ENCODE data around the gene CMTM8. TPM values are rescaled to one million over a fixed set of nuclear protein-coding genes. Genes with fewer than 3 reads are reported as not detected.

Gene CMTM8
- total RNA-seq, 2 experiments from 2014 or later, result 6.4 to 6.9 TPM

DNA sequence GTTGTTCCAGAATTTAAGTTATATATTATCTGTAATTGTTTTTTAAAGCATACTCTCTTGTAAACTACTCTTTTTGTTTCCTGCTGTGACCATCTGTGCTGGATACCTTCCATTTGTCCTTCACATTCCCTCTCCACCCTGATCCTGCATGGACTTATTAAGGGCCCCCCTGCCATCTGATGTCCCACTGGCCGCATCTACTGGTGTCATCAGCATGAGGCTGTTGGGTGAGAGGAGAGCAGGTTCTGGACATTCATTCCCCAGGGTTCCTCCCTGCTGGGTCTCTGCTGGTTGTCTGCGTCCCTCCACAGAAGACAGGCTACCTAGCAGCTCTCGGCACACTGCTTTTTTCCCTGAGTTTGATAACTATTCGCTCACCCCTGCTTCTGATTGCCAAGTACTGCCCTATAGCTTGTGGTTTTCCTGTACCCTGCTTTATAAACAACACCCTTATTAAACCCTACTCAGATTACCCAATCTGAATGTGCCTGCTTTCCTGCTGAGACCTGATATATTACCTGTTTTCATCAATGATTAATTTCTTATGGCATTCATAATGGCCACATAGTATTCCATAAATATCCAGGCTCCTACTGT is 7.7 kb downstream of the CMTM8 start:
- peaks cover 16% of the 10 kb centered on the region for H3K4me1 Mint-ChIP-seq (ENCODE audit: low read depth)
- DNase-seq, result no peak
- TF ChIP-seq, protein P1, sequence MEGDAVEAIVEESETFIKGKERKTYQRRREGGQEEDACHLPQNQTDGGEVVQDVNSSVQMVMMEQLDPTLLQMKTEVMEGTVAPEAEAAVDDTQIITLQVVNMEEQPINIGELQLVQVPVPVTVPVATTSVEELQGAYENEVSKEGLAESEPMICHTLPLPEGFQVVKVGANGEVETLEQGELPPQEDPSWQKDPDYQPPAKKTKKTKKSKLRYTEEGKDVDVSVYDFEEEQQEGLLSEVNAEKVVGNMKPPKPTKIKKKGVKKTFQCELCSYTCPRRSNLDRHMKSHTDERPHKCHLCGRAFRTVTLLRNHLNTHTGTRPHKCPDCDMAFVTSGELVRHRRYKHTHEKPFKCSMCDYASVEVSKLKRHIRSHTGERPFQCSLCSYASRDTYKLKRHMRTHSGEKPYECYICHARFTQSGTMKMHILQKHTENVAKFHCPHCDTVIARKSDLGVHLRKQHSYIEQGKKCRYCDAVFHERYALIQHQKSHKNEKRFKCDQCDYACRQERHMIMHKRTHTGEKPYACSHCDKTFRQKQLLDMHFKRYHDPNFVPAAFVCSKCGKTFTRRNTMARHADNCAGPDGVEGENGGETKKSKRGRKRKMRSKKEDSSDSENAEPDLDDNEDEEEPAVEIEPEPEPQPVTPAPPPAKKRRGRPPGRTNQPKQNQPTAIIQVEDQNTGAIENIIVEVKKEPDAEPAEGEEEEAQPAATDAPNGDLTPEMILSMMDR (IDR thresholded peaks at IDR 0.05), result no peak
- H3K27me3 Mint-ChIP-seq, result no peaks in the 10 kb centered on the region
- POLR2A ChIA-PET, result no interaction called here
- intact Hi-C loops (cut with micrococcal nuclease), result no loop called here
- H3K9me3 Mint-ChIP-seq, result no peaks in the 10 kb centered on the region
- H3K4me3 Mint-ChIP-seq, result no peak overlapping the region
- no peaks in the 10 kb centered on the region for H3K36me3 Mint-ChIP-seq (ENCODE audit: low read depth)
- CTCF ChIA-PET, result interaction anchor here (0.8 kb wide), 1 partner anchor 99 kb away, joined by 3 read pairs; no protein-coding TSS in a partner anchor
- ATAC-seq, result no peak
- no peak overlapping the region for H3K27ac Mint-ChIP-seq

- no peaks in the 10 kb centered on the region for H3K27me3 Mint-ChIP-seq
- DNase-seq, result no peak
- TF ChIP-seq, protein P1 (IDR thresholded peaks at IDR 0.05), result no peak
- CTCF ChIA-PET, result interaction anchor here (4.8 kb wide), 1 partner anchor 10 kb away, joined by 21 read pairs; the partner anchor contains the start of gene CMTM8
- POLR2A ChIA-PET, result no interaction called here
- intact Hi-C loops (cut with micrococcal nuclease), result no loop called here
- ATAC-seq, result no peak
- H3K36me3 Mint-ChIP-seq (ENCODE audit: low read depth), result peaks cover 1% of the 10 kb centered on the region
- H3K9me3 Mint-ChIP-seq, result no peaks in the 10 kb centered on the region
- no peak overlapping the region for H3K27ac Mint-ChIP-seq
- peaks cover 16% of the 10 kb centered on the region for H3K4me1 Mint-ChIP-seq (ENCODE audit: low read depth)
- H3K4me3 Mint-ChIP-seq, result no peak overlapping the region
These were observed 10.8 kb downstream of the CMTM8 start for GRCh38 chr3:32249184-32249782.

DNA sequence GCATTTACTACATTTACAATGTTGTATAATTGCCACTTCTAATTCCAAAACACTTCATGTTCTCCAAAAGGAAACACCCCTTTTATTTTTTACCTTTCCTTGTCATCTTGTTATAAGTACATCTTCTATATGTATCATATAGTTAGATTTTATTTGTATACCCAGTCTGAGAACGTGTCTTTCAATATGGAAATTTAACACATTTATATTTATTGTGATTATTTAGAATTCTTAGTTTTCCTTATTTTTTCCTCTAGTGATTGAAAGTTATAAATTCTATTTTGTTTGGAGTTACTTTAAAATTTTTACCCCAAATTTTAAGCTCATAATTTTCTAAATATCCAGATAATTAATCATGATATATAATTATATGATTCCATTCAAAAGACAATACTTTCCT is 15.8 kb downstream of the CMTM8 start:
- CTCF ChIA-PET, result interaction anchor here (5.3 kb wide), 1 partner anchor 14 kb away, joined by 29 read pairs; the partner anchor contains the start of gene CMTM8
- Mint-ChIP-seq H3K27ac (no peak overlapping the region), H3K4me3 (no peak overlapping the region), H3K4me1 (ENCODE audit: low read depth) (peaks cover 9% of the 10 kb centered on the region), H3K27me3 (peaks cover 1% of the 10 kb centered on the region), H3K9me3 (peaks cover 4% of the 10 kb centered on the region), H3K36me3 (ENCODE audit: low read depth) (peaks cover 5% of the 10 kb centered on the region)
- TF ChIP-seq, protein P1 (IDR thresholded peaks at IDR 0.05), result no peak
- intact Hi-C loops (cut with micrococcal nuclease), result no loop called here
- ATAC-seq, result no peak
- POLR2A ChIA-PET, result interaction anchor here (1.0 kb wide), 1 partner anchor 15 kb away, joined by 3 read pairs; no protein-coding TSS in a partner anchor
- DNase-seq, result no peak

- ChIA-PET CTCF (interaction anchor here (5.3 kb wide), 1 partner anchor 15 kb away, joined by 29 read pairs; the partner anchor contains the start of gene CMTM8), POLR2A (no interaction called here)
- intact Hi-C loops (cut with micrococcal nuclease), result no loop called here
- H3K4me1 Mint-ChIP-seq (ENCODE audit: low read depth), result peaks cover 5% of the 10 kb centered on the region
- DNase-seq (no peak), ATAC-seq (no peak)
- H3K9me3 Mint-ChIP-seq, result peaks cover 4% of the 10 kb centered on the region
- peaks cover 1% of the 10 kb centered on the region for H3K27me3 Mint-ChIP-seq
- peaks cover 5% of the 10 kb centered on the region for H3K36me3 Mint-ChIP-seq (ENCODE audit: low read depth)
- no peak overlapping the region for H3K27ac Mint-ChIP-seq
- no peak overlapping the region for H3K4me3 Mint-ChIP-seq
- TF ChIP-seq, protein P1 (IDR thresholded peaks at IDR 0.05), result no peak
These were observed 16.9 kb downstream of the CMTM8 start for GRCh38 chr3:32255345-32255744.

GRCh38 chr3:32256206-32256605 is 17.7 kb downstream of the CMTM8 start:
- Mint-ChIP-seq H3K4me3 (no peak overlapping the region), H3K9me3 (peaks cover 4% of the 10 kb centered on the region), H3K36me3 (ENCODE audit: low read depth) (peaks cover 5% of the 10 kb centered on the region), H3K4me1 (ENCODE audit: low read depth) (peaks cover 5% of the 10 kb centered on the region), H3K27me3 (peaks cover 1% of the 10 kb centered on the region), H3K27ac (no peak overlapping the region)
- POLR2A ChIA-PET, result no interaction called here
- DNase-seq (no peak), ATAC-seq (no peak)
- TF ChIP-seq, protein P1 (IDR thresholded peaks at IDR 0.05), result no peak
- intact Hi-C loops (cut with micrococcal nuclease), result no loop called here
- CTCF ChIA-PET, result interaction anchor here (5.3 kb wide), 1 partner anchor 16 kb away, joined by 29 read pairs; the partner anchor contains the start of gene CMTM8
